Mesothelial cell of epicardium (in vitro differentiated cells): Measurements from ENCODE around the gene PAXX. TPM values are rescaled to one million over a fixed set of nuclear protein-coding genes. Genes with fewer than 3 reads are reported as not detected.

ENCODE experiments used
- DNase-seq, 2 experiments: peaks; one replicate each; pipeline ENCODE4 v3.0.0; 2021; ENCODE audit warnings: low spot score in 2 of 2; ENCODE audit not compliant: unreplicated experiment in 2 of 2
- H3K27ac Mint-ChIP-seq: 2 replicates; pipeline ENCODE4 v1.8.0; 2021; ENCODE audit warnings: mixed read lengths
- H3K27me3 Mint-ChIP-seq: 2 replicates; pipeline ENCODE4 v1.8.0; 2021; ENCODE audit warnings: low read depth, mixed read lengths
- H3K36me3 Mint-ChIP-seq: 2 replicates; pipeline ENCODE4 v1.8.0; 2021; ENCODE audit warnings: mixed read lengths
- H3K4me1 Mint-ChIP-seq: 2 replicates; pipeline ENCODE4 v1.8.0; 2021; ENCODE audit warnings: mixed read lengths
- H3K4me3 Mint-ChIP-seq: 2 replicates; pipeline ENCODE4 v1.8.0; 2021; ENCODE audit warnings: mild to moderate bottlenecking, moderate library complexity, mixed read lengths
- H3K9me3 Mint-ChIP-seq: 2 replicates; pipeline ENCODE4 v1.8.0; 2021; ENCODE audit warnings: mixed read lengths
- CTCF ChIP-seq: fragments of 200-600 bp; sonication (generic); IDR thresholded peaks from one replicate; pipeline ENCODE4 v1.5.0; 2021; ENCODE audit warnings: antibody characterized with exemption; ENCODE audit not compliant: unreplicated experiment
- total RNA-seq: library from RNA; stranded (reverse); gene quantifications from 3 replicates; pipeline ENCODE4 v1.2.1, GENCODE V29; 2021

Gene PAXX
- total RNA-seq, 1 donor from 2014 or later: 53.1 TPM

- Mint-ChIP-seq H3K27ac (peak overlapping the region; percentile 16), H3K36me3 (no peaks in the 10 kb centered on the region), H3K27me3 (no peaks in the 10 kb centered on the region), H3K9me3 (peaks cover under 1% of the 10 kb centered on the region), H3K4me3 (peak overlapping the region; percentile 55), H3K4me1 (peaks cover 35% of the 10 kb centered on the region)
- DNase-seq: no peak
- no peak for TF ChIP-seq CTCF
Measured at GRCh38 chr9:136995772-136996311, 3.6 kb downstream of the PAXX start.

- TF ChIP-seq CTCF: no peak
- H3K27me3 Mint-ChIP-seq: no peaks in the 10 kb centered on the region
- no peaks in the 10 kb centered on the region for H3K9me3 Mint-ChIP-seq
- H3K27ac Mint-ChIP-seq: peak within 1 kb of the TSS; percentile 16
- H3K4me1 Mint-ChIP-seq: peaks cover 35% of the 10 kb centered on the region
- peak within 1 kb of the TSS; percentile 55 for H3K4me3 Mint-ChIP-seq
- DNase-seq: no peak
- no peaks in the 10 kb centered on the region for H3K36me3 Mint-ChIP-seq
Measured at GRCh38 chr9:136996361-136997292, 4.4 kb downstream of the PAXX start, which contains the start of gene CLIC3. Gene CLIC3 (minus strand): TSS chr9:136996568. CDS start chr9:136996543, 25 bp downstream.

GRCh38 chr9:136997371-136997770 is 5.1 kb downstream of the PAXX start:
- no peak for TF ChIP-seq CTCF
- Mint-ChIP-seq H3K27me3 (no peaks in the 10 kb centered on the region), H3K4me3 (peak overlapping the region; percentile 3), H3K4me1 (peaks cover 35% of the 10 kb centered on the region), H3K27ac (no peak overlapping the region), H3K9me3 (no peaks in the 10 kb centered on the region), H3K36me3 (no peaks in the 10 kb centered on the region)
- DNase-seq: no peak

GRCh38 chr9:136997830-136998234 is 5.6 kb downstream of the PAXX start:
- DNase-seq: no peak
- H3K36me3 Mint-ChIP-seq: no peaks in the 10 kb centered on the region
- H3K9me3 Mint-ChIP-seq: no peaks in the 10 kb centered on the region
- no peak for TF ChIP-seq CTCF
- peaks cover 32% of the 10 kb centered on the region for H3K4me1 Mint-ChIP-seq
- H3K4me3 Mint-ChIP-seq: peak overlapping the region; percentile 3
- H3K27ac Mint-ChIP-seq: no peak overlapping the region
- H3K27me3 Mint-ChIP-seq: no peaks in the 10 kb centered on the region

GRCh38 chr9:137000177-137000930 is 8.1 kb downstream of the PAXX start:
- DNase-seq: no peak
- TF ChIP-seq CTCF: no peak
- H3K9me3 Mint-ChIP-seq: peaks cover 5% of the 10 kb centered on the region
- peak overlapping the region; percentile 88 for H3K27ac Mint-ChIP-seq
- peaks cover 24% of the 10 kb centered on the region for H3K4me1 Mint-ChIP-seq
- no peaks in the 10 kb centered on the region for H3K27me3 Mint-ChIP-seq
- H3K36me3 Mint-ChIP-seq: no peaks in the 10 kb centered on the region
- no peak overlapping the region for H3K4me3 Mint-ChIP-seq
